GM12878 (cell line): Measurements from ENCODE around the gene HMMR. TPM values are rescaled to one million over a fixed set of nuclear protein-coding genes. Genes with fewer than 3 reads are reported as not detected.

ENCODE experiments used
- ASH2L ChIP-seq: fragments of 300-600, 200-600 bp; sonication (generic); IDR thresholded peaks from 2 replicates; pipeline ENCODE4 v1.6.1; 2017; ENCODE audit warnings: low read depth, mild to moderate bottlenecking, borderline replicate concordance
- CBX3 ChIP-seq: fragments of 200-600 bp; sonication (generic); IDR thresholded peaks from 2 replicates; pipeline ENCODE4 v1.6.1; 2016; ENCODE audit warnings: low read depth, borderline replicate concordance
- CHD1 ChIP-seq: IDR thresholded peaks from 2 replicates; pipeline ENCODE4 v1.6.1; 2012; ENCODE audit warnings: low read depth, low read length, improper control_type of control experiment
- EP300 ChIP-seq, 2 experiments: fragments of 150-350 bp in 1 of 2; IDR thresholded peaks; 2 replicates each; pipeline ENCODE4 v1.6.1; 2011 to 2012; ENCODE audit warnings: low read depth in 2 of 2, low read length in 2 of 2, borderline replicate concordance in 1 of 2, improper control_type of control experiment in 1 of 2, inconsistent platforms in 1 of 2; ENCODE audit not compliant: control insufficient read depth in 1 of 2
- GABPA ChIP-seq: IDR thresholded peaks from 2 replicates; pipeline ENCODE4 v1.6.1; 2014; ENCODE audit warnings: antibody characterized with exemption, low read depth, mild to moderate bottlenecking, inconsistent platforms
- IKZF1 ChIP-seq: fragments of 450-650 bp; conservative IDR thresholded peaks from 2 replicates; pipeline ENCODE4 v1.6.1; 2017; ENCODE audit warnings: antibody characterized with exemption, mild to moderate bottlenecking
- IRF5 ChIP-seq: fragments of 450-650 bp; IDR thresholded peaks from 2 replicates; pipeline ENCODE4 v1.6.1; 2017; ENCODE audit warnings: borderline replicate concordance
- MEF2B ChIP-seq: fragments of 450-650 bp; IDR thresholded peaks from 2 replicates; pipeline ENCODE4 v1.6.1; 2018; ENCODE audit warnings: mild to moderate bottlenecking, moderate library complexity; ENCODE audit not compliant: partially characterized antibody, poor library complexity, severe bottlenecking
- MLLT1 ChIP-seq: fragments of 450-650 bp; IDR thresholded peaks from 2 replicates; pipeline ENCODE4 v1.6.1; 2016; ENCODE audit warnings: mild to moderate bottlenecking
- NR2F1 ChIP-seq: fragments of 450-650 bp; conservative IDR thresholded peaks from 2 replicates; pipeline ENCODE4 v1.6.1; 2017; ENCODE audit warnings: mild to moderate bottlenecking
- POU2F2 ChIP-seq: IDR thresholded peaks from 3 replicates; pipeline ENCODE4 v1.6.1; 2011; ENCODE audit warnings: low read depth, mild to moderate bottlenecking, low read length, borderline replicate concordance
- RCOR1 ChIP-seq: conservative IDR thresholded peaks from 2 replicates; pipeline ENCODE4 v1.6.1; 2012; ENCODE audit warnings: low read depth, low read length, improper control_type of control experiment
- SP1 ChIP-seq: IDR thresholded peaks from one replicate; pipeline ENCODE4 v1.6.1; 2011; ENCODE audit warnings: low read depth, low read length
- SPI1 ChIP-seq: IDR thresholded peaks from 2 replicates; pipeline ENCODE4 v1.6.1; 2011; ENCODE audit warnings: low read depth, mild to moderate bottlenecking, low read length, moderate library complexity, borderline replicate concordance; ENCODE audit not compliant: insufficient read depth
- TBL1XR1 ChIP-seq: IDR thresholded peaks from 2 replicates; pipeline ENCODE4 v1.6.1; 2012; ENCODE audit warnings: low read depth, low read length, improper control_type of control experiment
- TCF7 ChIP-seq: IDR thresholded peaks from 2 replicates; pipeline ENCODE4 v1.6.1; 2014; ENCODE audit warnings: antibody characterized with exemption, borderline replicate concordance
- polyA plus RNA-seq, 11 experiments: library from polyadenylated mRNA; depleted of rRNA in 4 of 11; unstranded in 6 of 11; stranded (reverse) in 5 of 11; fragments of >200 nt; fragmentation: Nextera tagmentation in 4 of 11; fragmentation: Illumina TruSeq in 1 of 11; extraction: Ambion mirVana in 4 of 11; extraction: Trizol in 1 of 11; gene quantifications; 1 replicate in 1 of 11; 2 replicates in 10 of 11; pipeline versions ENCODE4 v1.2.1 to v1.2.3, GENCODE V29; 2011 to 2016; ENCODE audit warnings: inconsistent platforms in 2 of 11, missing spikeins in 2 of 11, low read depth in 1 of 11
- total RNA-seq, 4 experiments: library from RNA; depleted of rRNA in 3 of 4; stranded (reverse); fragments of >200 nt in 3 of 4; fragmentation: Illumina TruSeq in 1 of 4; extraction: Trizol in 1 of 4; gene quantifications; 2 replicates each; pipeline versions ENCODE4 v1.2.1 to v1.2.3, GENCODE V29; 2013 to 2021
- TF ChIP-seq, protein P1 (sequence below): IDR thresholded peaks from 2 replicates; pipeline ENCODE4 v1.6.1; 2011; ENCODE audit warnings: mild to moderate bottlenecking, low read depth, low read length, moderate library complexity; ENCODE audit not compliant: insufficient replicate concordance
- TF ChIP-seq, protein P2 (sequence below): IDR thresholded peaks from 2 replicates; pipeline ENCODE4 v1.6.1; 2012; ENCODE audit warnings: mild to moderate bottlenecking, low read depth, low read length
- TF ChIP-seq, protein P3 (sequence below): IDR thresholded peaks from 2 replicates; pipeline ENCODE4 v1.6.1; 2012; ENCODE audit warnings: low read depth, low read length, improper control_type of control experiment

HMMR gene
- total and polyA plus RNA-seq, 10 of the 15 experiments (the other 5 are each of a cell fraction or from before 2014, with no cell fraction given), result 44.1 to 122 (median 64.2) TPM

DNA sequence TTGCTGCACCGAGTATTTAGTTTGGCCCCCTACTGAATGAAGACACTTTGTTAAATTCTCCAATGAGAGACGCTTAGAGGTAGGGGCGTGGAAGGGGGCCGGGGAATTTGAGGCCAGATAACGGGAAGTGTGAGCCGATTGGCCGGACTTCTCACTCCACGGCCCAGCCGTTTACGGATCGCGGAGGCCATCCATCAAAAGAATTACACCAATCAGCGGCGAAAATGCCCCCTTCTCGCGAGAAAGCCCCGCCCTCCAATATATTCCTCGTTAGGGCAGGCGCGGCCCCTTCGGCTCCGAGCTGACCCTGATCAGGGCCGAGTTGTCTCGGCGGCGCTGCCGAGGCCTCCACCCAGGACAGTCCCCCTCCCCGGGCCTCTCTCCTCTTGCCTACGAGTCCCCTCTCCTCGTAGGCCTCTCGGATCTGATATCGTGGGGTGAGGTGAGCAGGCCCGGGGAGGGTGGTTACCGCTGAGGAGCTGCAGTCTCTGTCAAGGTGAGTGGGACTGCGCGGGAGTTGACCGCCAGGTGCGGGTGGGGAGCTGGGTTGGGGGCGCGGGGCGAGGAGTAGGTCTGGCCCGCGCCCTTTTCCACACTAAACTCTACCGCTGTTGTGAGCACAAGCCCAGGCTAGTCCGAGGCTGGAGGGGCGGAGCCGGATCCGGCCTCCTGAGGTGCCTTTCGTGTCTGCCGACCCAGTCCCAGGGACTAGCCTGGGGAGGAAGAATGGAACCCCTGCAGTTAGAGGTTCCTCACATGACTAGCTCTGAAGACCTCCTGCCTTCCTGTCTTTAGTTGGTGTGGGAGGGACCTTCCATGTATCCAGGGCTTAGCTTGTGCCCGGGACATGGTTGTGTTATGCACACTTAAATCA lies 22.9 kb upstream of the HMMR start, which contains the start of gene CCNG1 (continued):
- TF ChIP-seq TBL1XR1 (no peak), SP1 (peak; percentile 95), EP300 (IDR thresholded peaks at IDR 0.05; ENCODE audit: borderline replicate concordance in 1 of 2, control insufficient read depth in 1 of 2, low read depth in 2 of 2, low read length in 2 of 2) (no peak), ASH2L (no peak), MEF2B (peak; percentile 32), RCOR1 (peak; percentile 53; the same call in 1 of the 2 replicates), CHD1 (no peak), POU2F2 (peak; percentile 50; the same call in 1 of the 3 replicates), SPI1 (peak; percentile 81), GABPA (no peak), NR2F1 (peak; percentile 57; the same call in 1 of the 2 replicates), TCF7 (no peak), IRF5 (no peak), CBX3 (no peak), IKZF1 (peak; percentile 46; the same call in 1 of the 2 replicates), MLLT1 (peak; percentile 82)
- TF ChIP-seq, protein P1, sequence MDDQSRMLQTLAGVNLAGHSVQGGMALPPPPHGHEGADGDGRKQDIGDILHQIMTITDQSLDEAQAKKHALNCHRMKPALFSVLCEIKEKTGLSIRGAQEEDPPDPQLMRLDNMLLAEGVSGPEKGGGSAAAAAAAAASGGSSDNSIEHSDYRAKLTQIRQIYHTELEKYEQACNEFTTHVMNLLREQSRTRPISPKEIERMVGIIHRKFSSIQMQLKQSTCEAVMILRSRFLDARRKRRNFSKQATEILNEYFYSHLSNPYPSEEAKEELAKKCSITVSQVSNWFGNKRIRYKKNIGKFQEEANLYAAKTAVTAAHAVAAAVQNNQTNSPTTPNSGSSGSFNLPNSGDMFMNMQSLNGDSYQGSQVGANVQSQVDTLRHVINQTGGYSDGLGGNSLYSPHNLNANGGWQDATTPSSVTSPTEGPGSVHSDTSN, result peak; percentile 97
- TF ChIP-seq, protein P2, sequence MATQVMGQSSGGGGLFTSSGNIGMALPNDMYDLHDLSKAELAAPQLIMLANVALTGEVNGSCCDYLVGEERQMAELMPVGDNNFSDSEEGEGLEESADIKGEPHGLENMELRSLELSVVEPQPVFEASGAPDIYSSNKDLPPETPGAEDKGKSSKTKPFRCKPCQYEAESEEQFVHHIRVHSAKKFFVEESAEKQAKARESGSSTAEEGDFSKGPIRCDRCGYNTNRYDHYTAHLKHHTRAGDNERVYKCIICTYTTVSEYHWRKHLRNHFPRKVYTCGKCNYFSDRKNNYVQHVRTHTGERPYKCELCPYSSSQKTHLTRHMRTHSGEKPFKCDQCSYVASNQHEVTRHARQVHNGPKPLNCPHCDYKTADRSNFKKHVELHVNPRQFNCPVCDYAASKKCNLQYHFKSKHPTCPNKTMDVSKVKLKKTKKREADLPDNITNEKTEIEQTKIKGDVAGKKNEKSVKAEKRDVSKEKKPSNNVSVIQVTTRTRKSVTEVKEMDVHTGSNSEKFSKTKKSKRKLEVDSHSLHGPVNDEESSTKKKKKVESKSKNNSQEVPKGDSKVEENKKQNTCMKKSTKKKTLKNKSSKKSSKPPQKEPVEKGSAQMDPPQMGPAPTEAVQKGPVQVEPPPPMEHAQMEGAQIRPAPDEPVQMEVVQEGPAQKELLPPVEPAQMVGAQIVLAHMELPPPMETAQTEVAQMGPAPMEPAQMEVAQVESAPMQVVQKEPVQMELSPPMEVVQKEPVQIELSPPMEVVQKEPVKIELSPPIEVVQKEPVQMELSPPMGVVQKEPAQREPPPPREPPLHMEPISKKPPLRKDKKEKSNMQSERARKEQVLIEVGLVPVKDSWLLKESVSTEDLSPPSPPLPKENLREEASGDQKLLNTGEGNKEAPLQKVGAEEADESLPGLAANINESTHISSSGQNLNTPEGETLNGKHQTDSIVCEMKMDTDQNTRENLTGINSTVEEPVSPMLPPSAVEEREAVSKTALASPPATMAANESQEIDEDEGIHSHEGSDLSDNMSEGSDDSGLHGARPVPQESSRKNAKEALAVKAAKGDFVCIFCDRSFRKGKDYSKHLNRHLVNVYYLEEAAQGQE, result 0 out of 2 replicates have a peak, but pooled peaks have one; percentile 28
- TF ChIP-seq, protein P3, sequence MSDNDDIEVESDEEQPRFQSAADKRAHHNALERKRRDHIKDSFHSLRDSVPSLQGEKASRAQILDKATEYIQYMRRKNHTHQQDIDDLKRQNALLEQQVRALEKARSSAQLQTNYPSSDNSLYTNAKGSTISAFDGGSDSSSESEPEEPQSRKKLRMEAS, result peak; percentile 64
